A673 (cell line): ENCODE measurements around the gene CPLX1. TPM values are rescaled to one million over a fixed set of nuclear protein-coding genes. Genes with fewer than 3 reads are reported as not detected.

Experiments
- BruUV-seq: library from RNA; stranded (reverse); fragments of 400-500 nt; replicated peaks from 2 replicates; lab custom pipeline; 2021; lab: Mats Ljungman, UMichigan
- CTCF ChIA-PET: fragments of 300-600 bp; sonication (Branson Sonifier 250); formaldehyde crosslinking; loops from one replicate; lab custom pipeline; 2022; ENCODE audit warnings: antibody characterized with exemption; lab: Charles Lee
- POLR2A ChIA-PET: fragments of 300-600 bp; sonication (Branson Sonifier 250); formaldehyde crosslinking; loops from one replicate; lab custom pipeline; 2022; ENCODE audit warnings: antibody characterized with exemption; ENCODE audit not compliant: low non-redundant PET; lab: Charles Lee
- DNase-seq: peaks from one replicate; pipeline ENCODE4 v3.0.0-alpha.2; 2015; ENCODE audit warnings: low spot score
- H3K27ac ChIP-seq: fragments of 200-600 bp; sonication (generic); 2 replicates; pipeline ENCODE4 v1.5.1; 2016; ENCODE audit warnings: mixed run types, low read depth, mild to moderate bottlenecking, mixed read lengths, antibody characterized with exemption, low read length; ENCODE audit not compliant: poor library complexity, severe bottlenecking
- H3K27me3 ChIP-seq: fragments of 200-600 bp; sonication (generic); replicated peaks from 2 replicates; pipeline ENCODE4 v1.6.1; 2017; ENCODE audit warnings: mixed run types, low read depth, mild to moderate bottlenecking, mixed read lengths, antibody characterized with exemption, low read length; ENCODE audit not compliant: insufficient read depth, poor library complexity
- H3K36me3 ChIP-seq: fragments of 200-600 bp; sonication (generic); 2 replicates; pipeline ENCODE4 v1.6.1; 2016; ENCODE audit warnings: mixed run types, mild to moderate bottlenecking, mixed read lengths, antibody characterized with exemption, low read length; ENCODE audit not compliant: insufficient read depth, poor library complexity, severe bottlenecking
- H3K4me1 ChIP-seq: fragments of 200-600 bp; sonication (generic); 2 replicates; pipeline ENCODE4 v1.6.1; 2017; ENCODE audit warnings: mixed run types, mild to moderate bottlenecking, mixed read lengths, antibody characterized with exemption, low read length; ENCODE audit not compliant: insufficient read depth, poor library complexity, severe bottlenecking
- H3K4me3 ChIP-seq: fragments of 200-600 bp; sonication (generic); 2 replicates; pipeline ENCODE4 v1.5.1; 2016; ENCODE audit warnings: low read depth, mixed run types, mild to moderate bottlenecking, mixed read lengths, low read length; ENCODE audit not compliant: poor library complexity, severe bottlenecking
- H3K9me3 ChIP-seq: fragments of 200-600 bp; sonication (generic); 2 replicates; pipeline ENCODE4 v1.6.1; 2016; ENCODE audit warnings: mixed run types, low read depth, mild to moderate bottlenecking, mixed read lengths, antibody characterized with exemption, low read length; ENCODE audit not compliant: poor library complexity, severe bottlenecking
- CTCF ChIP-seq: fragments of 300-800, 200-600 bp; sonication (generic); conservative IDR thresholded peaks from 2 replicates; pipeline ENCODE4 v1.5.1; 2017; ENCODE audit warnings: low read depth, mild to moderate bottlenecking, antibody characterized with exemption, low read length, moderate library complexity, mixed read lengths
- EZH2 ChIP-seq: fragments of 200-600 bp; sonication (generic); IDR thresholded peaks from 2 replicates; pipeline ENCODE4 v1.6.1; 2017; ENCODE audit warnings: borderline replicate concordance, low read depth, mild to moderate bottlenecking, mixed read lengths, antibody characterized with exemption, low read length; ENCODE audit not compliant: poor library complexity, severe bottlenecking
- intact Hi-C: fragments of 100-400 bp; cut with micrococcal nuclease; formaldehyde crosslinking; loops from one replicate; pipeline ENCODE4 v1.10.0; 2022; ENCODE audit not compliant: unreplicated experiment
- total RNA-seq: library from RNA; stranded (reverse); gene quantifications from 2 replicates; pipeline ENCODE4 v1.2.3, GENCODE V29; 2021

Gene CPLX1
- total RNA-seq, 1 experiment from 2014 or later: 4.6 TPM

- peak; percentile 53 for DNase-seq
- Histone ChIP-seq H3K36me3 (peaks cover 3% of the 10 kb centered on the region), H3K4me1 (peaks cover 9% of the 10 kb centered on the region), H3K9me3 (no peaks in the 10 kb centered on the region), H3K27me3 (no peaks in the 10 kb centered on the region), H3K4me3 (no peak overlapping the region), H3K27ac (peak overlapping the region; percentile 54)
- intact Hi-C loops: no loop called here
- TF ChIP-seq CTCF: no peak
- TF ChIP-seq EZH2: no peak
- ChIA-PET CTCF (no interaction called here), POLR2A (no interaction called here)
- no TSS peak for BruUV-seq
These were observed 40.9 kb upstream of the CPLX1 start for GRCh38 chr4:866761-867390.

- BruUV-seq: no TSS peak
- Histone ChIP-seq H3K4me3 (no peak overlapping the region), H3K9me3 (no peaks in the 10 kb centered on the region), H3K27me3 (no peaks in the 10 kb centered on the region), H3K36me3 (peaks cover 3% of the 10 kb centered on the region), H3K27ac (peak overlapping the region; percentile 54), H3K4me1 (peaks cover 9% of the 10 kb centered on the region)
- POLR2A ChIA-PET: no interaction called here
- intact Hi-C loops: no loop called here
- CTCF ChIA-PET: no interaction called here
- TF ChIP-seq CTCF: no peak
- no peak for TF ChIP-seq EZH2
- no peak for DNase-seq
These were observed 40.3 kb upstream of the CPLX1 start for GRCh38 chr4:866068-866760.

GRCh38 chr4:865572-865971, 39.6 kb upstream of the CPLX1 start:
- POLR2A ChIA-PET: no interaction called here
- CTCF ChIA-PET: no interaction called here
- Histone ChIP-seq H3K27ac (no peak overlapping the region), H3K27me3 (no peaks in the 10 kb centered on the region), H3K36me3 (peaks cover 3% of the 10 kb centered on the region), H3K4me3 (no peak overlapping the region), H3K4me1 (peaks cover 9% of the 10 kb centered on the region), H3K9me3 (no peaks in the 10 kb centered on the region)
- BruUV-seq: no TSS peak
- no peak for TF ChIP-seq EZH2
- TF ChIP-seq CTCF: no peak
- intact Hi-C loops: no loop called here
- no peak for DNase-seq
